Activated naive CD4-positive, alpha-beta T cell treated with anti-CD3 and anti-CD28 coated beads for 36 hours (primary cell): ENCODE results near the gene RELT. TPM values are rescaled to one million over a fixed set of nuclear protein-coding genes. Genes with fewer than 3 reads are reported as not detected.
A peak's percentile ranks its signal among the peaks of the same experiment; 100 is the strongest.

Experiments
- CTCF ChIA-PET: fragments of 350-600 bp; sonication (Branson Sonifier 250); formaldehyde crosslinking; loops from one replicate; lab custom pipeline; 2021; ENCODE audit warnings: antibody characterized with exemption; lab: Charles Lee
- DNase-seq: peaks from one replicate; pipeline ENCODE4 v3.0.0-alpha.2; 2020
- H3K27ac Mint-ChIP-seq: one replicate; pipeline ENCODE4 v1.8.0; 2021; ENCODE audit warnings: mild to moderate bottlenecking, mixed read lengths
- H3K27me3 Mint-ChIP-seq: one replicate; pipeline ENCODE4 v1.8.0; 2021; ENCODE audit warnings: low read depth, mixed read lengths
- H3K36me3 Mint-ChIP-seq: one replicate; pipeline ENCODE4 v1.8.0; 2021; ENCODE audit warnings: low read depth, mixed read lengths
- H3K4me1 Mint-ChIP-seq: one replicate; pipeline ENCODE4 v1.8.0; 2021; ENCODE audit warnings: low read depth, mixed read lengths
- H3K4me3 Mint-ChIP-seq: one replicate; pipeline ENCODE4 v1.8.0; 2021; ENCODE audit warnings: mild to moderate bottlenecking, moderate library complexity, mixed read lengths
- H3K9me3 Mint-ChIP-seq: one replicate; pipeline ENCODE4 v1.8.0; 2021; ENCODE audit warnings: mixed read lengths
- intact Hi-C: fragments of 100-400 bp; cut with micrococcal nuclease; formaldehyde crosslinking; loops from one replicate; pipeline ENCODE4 v1.15.1; 2023
- total RNA-seq, 2 experiments: library from RNA; stranded (reverse); gene quantifications; one replicate each; pipeline ENCODE4 v1.2.3, GENCODE V29; 2021

RELT gene
- total RNA-seq, 2 experiments from 2014 or later = 17.9 to 18.5 TPM

DNA sequence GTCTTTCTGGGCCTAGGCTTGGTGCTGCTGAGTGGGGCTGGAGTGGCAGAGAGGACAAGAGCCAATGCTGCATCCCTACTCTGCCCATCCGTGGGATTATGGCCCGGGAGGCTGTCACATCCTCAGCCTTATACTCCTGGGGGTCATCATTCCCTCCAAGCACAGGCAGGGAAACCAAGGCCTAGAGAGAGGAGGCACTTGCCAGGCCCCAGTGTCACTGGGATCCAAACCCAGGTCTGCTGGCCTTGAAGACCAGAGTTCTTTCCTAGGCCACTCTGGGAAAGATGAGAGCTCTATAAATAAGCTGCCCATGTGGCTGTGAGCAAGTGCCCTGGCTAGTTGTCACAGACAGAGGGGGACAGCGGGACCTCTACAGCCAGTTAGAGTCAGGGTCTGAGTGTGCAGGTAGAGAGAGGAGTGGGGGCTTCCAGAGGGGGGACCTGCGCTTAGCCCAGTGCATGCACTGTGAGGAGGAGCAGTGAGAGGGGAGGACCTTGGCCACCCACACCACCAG, 4.8 kb downstream of the RELT start:
- H3K27ac Mint-ChIP-seq = no peak overlapping the region
- intact Hi-C loops = no loop called here

GRCh38 chr11:73381589-73381988, 5.4 kb downstream of the RELT start:
- H3K27ac Mint-ChIP-seq = no peak overlapping the region
- DNase-seq = no peak
- H3K4me1 Mint-ChIP-seq = peaks cover 81% of the 10 kb centered on the region
- peaks cover 5% of the 10 kb centered on the region for H3K36me3 Mint-ChIP-seq
- no peak overlapping the region for H3K4me3 Mint-ChIP-seq
- no peaks in the 10 kb centered on the region for H3K9me3 Mint-ChIP-seq
- intact Hi-C loops = no loop called here
- CTCF ChIA-PET = interaction anchor here (2.0 kb wide), 1 partner anchor 31 kb away, joined by 12 read pairs; no protein-coding TSS in a partner anchor
- no peaks in the 10 kb centered on the region for H3K27me3 Mint-ChIP-seq

More for the DNA sequence above, 4.8 kb downstream of the RELT start:
- no peak for DNase-seq
- CTCF ChIA-PET = no interaction called here
- peaks cover 76% of the 10 kb centered on the region for H3K4me1 Mint-ChIP-seq
- peaks cover 5% of the 10 kb centered on the region for H3K36me3 Mint-ChIP-seq
- H3K27me3 Mint-ChIP-seq = no peaks in the 10 kb centered on the region
- no peak overlapping the region for H3K4me3 Mint-ChIP-seq
- H3K9me3 Mint-ChIP-seq = no peaks in the 10 kb centered on the region

DNA sequence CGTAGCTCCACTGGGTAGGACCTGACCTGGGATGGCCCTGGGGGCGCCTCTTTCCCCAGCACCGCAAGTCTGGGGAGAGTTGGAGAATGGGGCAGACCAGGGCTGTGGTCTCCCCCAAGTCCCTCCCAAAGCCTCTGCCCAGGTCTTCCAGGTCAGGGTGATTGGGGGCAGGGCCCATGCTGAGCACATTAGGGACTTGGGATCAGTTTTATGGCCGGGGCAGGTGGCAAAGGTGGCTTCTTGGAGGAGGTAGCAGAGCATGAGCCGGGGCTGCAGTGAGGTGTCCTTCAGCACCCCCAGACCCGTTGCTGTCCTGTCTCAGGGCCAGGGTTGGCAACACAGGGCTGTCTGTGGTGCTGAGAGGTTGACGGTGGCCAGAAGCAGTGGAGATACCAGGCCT, 6.0 kb downstream of the RELT start:
- intact Hi-C loops = no loop called here
- H3K36me3 Mint-ChIP-seq = peaks cover 3% of the 10 kb centered on the region
- no peak overlapping the region for H3K4me3 Mint-ChIP-seq
- CTCF ChIA-PET = interaction anchor here (1.3 to 2.0 kb wide), 2 partner anchors 14 to 31 kb away, joined by 3 to 12 read pairs; no protein-coding TSS in a partner anchor
- H3K4me1 Mint-ChIP-seq = peaks cover 82% of the 10 kb centered on the region
- H3K9me3 Mint-ChIP-seq = no peaks in the 10 kb centered on the region
- H3K27ac Mint-ChIP-seq = no peak overlapping the region
- no peaks in the 10 kb centered on the region for H3K27me3 Mint-ChIP-seq
- DNase-seq = no peak

DNA sequence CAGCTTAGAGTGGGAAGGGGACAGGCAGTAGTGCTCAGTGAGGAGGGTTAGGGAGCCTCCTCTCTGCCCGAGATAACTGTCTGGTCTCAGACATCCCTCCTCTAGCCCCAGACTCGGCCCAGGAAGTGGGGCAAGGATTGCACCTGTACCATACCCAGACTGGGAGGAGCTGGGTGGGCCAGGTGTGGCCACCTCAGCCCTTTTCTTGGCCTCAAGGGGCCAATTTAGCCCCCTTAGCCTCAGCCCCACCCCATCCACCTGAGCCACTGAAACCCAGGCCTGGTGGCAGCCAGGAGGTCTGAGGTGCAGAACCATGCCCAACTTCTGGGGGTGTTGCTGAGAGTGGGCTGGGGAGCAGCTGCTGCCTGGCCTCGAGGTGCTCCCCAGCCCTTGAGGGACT, 6.5 kb downstream of the RELT start:
- DNase-seq = no peak
- H3K4me1 Mint-ChIP-seq = peaks cover 80% of the 10 kb centered on the region
- no peak overlapping the region for H3K4me3 Mint-ChIP-seq
- intact Hi-C loops = no loop called here
- peaks cover 2% of the 10 kb centered on the region for H3K36me3 Mint-ChIP-seq
- no peaks in the 10 kb centered on the region for H3K9me3 Mint-ChIP-seq
- no peaks in the 10 kb centered on the region for H3K27me3 Mint-ChIP-seq
- H3K27ac Mint-ChIP-seq = no peak overlapping the region
- CTCF ChIA-PET = interaction anchor here (1.1 to 2.0 kb wide), 3 partner anchors 10 to 32 kb away, joined by 3 to 12 read pairs (median 3); no protein-coding TSS in a partner anchor

- Mint-ChIP-seq H3K4me1 (peaks cover 79% of the 10 kb centered on the region), H3K27ac (no peak overlapping the region)
- intact Hi-C loops = no loop called here
Measured at GRCh38 chr11:73383249-73384124, 7.3 kb downstream of the RELT start.

GRCh38 chr11:73384125-73384441, 7.9 kb downstream of the RELT start:
- Mint-ChIP-seq H3K4me3 (no peak overlapping the region), H3K4me1 (peaks cover 75% of the 10 kb centered on the region), H3K27me3 (no peaks in the 10 kb centered on the region), H3K9me3 (no peaks in the 10 kb centered on the region), H3K36me3 (peaks cover 2% of the 10 kb centered on the region), H3K27ac (peak overlapping the region; percentile 16)
- intact Hi-C loops = no loop called here
- DNase-seq = no peak
- CTCF ChIA-PET = interaction anchor here (0.8 to 1.6 kb wide), 3 partner anchors 9 to 221 kb away, joined by 3 to 9 read pairs (median 3); no protein-coding TSS in a partner anchor

More at GRCh38 chr11:73383249-73384124, 7.3 kb downstream of the RELT start:
- peaks cover 2% of the 10 kb centered on the region for H3K36me3 Mint-ChIP-seq
- no peaks in the 10 kb centered on the region for H3K9me3 Mint-ChIP-seq
- H3K4me3 Mint-ChIP-seq = no peak overlapping the region
- H3K27me3 Mint-ChIP-seq = no peaks in the 10 kb centered on the region
- CTCF ChIA-PET = interaction anchor here (1.1 to 2.0 kb wide), 4 partner anchors 8 to 32 kb away, joined by 3 to 12 read pairs (median 3); no protein-coding TSS in a partner anchor
- no peak for DNase-seq

DNA sequence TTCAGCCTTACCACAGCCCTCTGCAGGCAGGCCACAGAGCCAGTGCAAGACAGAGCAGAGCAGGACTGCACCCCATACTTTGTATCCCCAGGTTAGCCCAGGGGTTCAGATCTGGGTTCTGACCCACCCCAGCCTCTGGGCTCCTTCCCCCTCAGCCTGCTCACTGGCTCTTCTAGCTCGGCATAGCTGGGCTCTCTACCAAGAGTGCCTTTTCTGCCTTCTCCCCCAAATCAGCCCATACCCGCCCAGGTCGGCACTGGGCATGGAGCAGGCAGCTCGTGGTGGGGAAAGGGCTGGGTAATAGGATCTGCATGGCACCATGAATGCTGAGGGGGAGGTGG, 8.3 kb downstream of the RELT start:
- Mint-ChIP-seq H3K27me3 (no peaks in the 10 kb centered on the region), H3K27ac (peak overlapping the region; percentile 16), H3K4me1 (peaks cover 71% of the 10 kb centered on the region), H3K4me3 (no peak overlapping the region), H3K36me3 (peaks cover 2% of the 10 kb centered on the region), H3K9me3 (no peaks in the 10 kb centered on the region)
- CTCF ChIA-PET = interaction anchor here (0.7 to 1.6 kb wide), 5 partner anchors 9 to 278 kb away, joined by 3 to 9 read pairs (median 3); no protein-coding TSS in a partner anchor
- no peak for DNase-seq
- intact Hi-C loops = no loop called here

DNA sequence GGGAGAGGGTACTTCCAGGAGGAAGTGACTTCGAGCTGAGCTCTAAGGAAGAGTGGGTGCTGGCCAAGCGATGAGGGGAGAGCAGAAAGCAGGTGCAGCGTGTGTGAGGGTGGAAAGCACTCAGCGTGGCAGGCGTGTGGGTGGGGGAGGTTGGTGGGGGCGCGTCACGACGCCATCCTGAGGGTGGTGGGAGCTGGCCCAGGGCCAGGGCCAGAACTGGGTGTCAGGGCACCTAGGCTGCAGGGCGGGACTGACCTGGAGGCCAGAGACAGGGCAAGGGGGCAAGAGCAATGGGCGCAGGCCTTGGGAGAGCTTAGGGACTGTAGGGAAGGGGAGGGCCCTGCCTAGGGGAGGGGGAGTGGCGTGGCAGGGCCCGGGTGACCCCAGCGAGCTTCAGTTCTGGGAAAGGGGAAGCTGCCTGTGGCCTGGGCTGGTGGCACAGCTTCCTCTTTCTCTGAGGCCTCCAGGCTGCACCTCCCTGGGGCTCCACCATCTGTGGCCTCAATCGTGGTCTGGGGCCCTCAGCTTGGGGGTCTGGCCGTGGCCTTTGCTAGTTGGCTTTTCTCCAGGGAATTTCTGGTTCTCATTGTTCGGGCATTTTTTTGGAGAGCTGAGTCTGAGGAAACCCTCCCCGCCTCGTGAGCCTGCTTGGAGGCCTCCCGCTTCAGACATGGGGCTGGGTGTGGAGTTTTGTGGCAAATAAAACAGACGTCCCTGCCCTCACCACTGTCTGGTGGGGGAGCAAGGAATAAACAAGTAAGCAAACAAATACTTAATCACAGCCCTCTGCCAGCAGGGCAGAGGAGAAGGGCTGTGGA, 8.9 kb downstream of the RELT start:
- no peak overlapping the region for H3K4me3 Mint-ChIP-seq
- no peaks in the 10 kb centered on the region for H3K9me3 Mint-ChIP-seq
- peaks cover 65% of the 10 kb centered on the region for H3K4me1 Mint-ChIP-seq
- H3K27ac Mint-ChIP-seq = peak overlapping the region; percentile 16
- CTCF ChIA-PET = interaction anchor here (0.7 to 1.6 kb wide), 5 partner anchors 8 to 277 kb away, joined by 3 to 9 read pairs (median 3); no protein-coding TSS in a partner anchor
- peaks cover 2% of the 10 kb centered on the region for H3K36me3 Mint-ChIP-seq
- intact Hi-C loops = no loop called here
- H3K27me3 Mint-ChIP-seq = no peaks in the 10 kb centered on the region
- peak; percentile 20 for DNase-seq

DNA sequence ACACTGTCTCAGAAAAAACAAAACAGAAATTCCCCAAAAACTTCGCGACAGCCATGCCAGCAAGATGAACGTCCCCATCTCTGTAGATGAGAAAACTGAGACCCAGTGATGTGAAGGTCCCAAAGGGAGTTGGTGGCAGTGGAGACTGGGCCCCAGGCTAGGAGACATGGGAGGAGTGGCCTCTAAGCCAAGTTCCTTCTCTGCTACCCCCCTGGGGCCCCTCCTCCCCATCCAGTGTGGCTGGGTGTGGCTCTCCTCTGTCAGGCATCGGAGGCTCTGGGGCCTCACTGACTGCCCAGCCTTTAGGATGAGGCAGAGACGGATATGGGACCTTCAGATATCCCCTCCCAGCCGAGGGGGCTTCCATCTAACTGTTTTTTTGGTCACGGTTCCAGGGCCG, 9.8 kb downstream of the RELT start:
- no peak for DNase-seq
- Mint-ChIP-seq H3K4me3 (no peak overlapping the region), H3K4me1 (peaks cover 61% of the 10 kb centered on the region), H3K27ac (peak overlapping the region; percentile 30), H3K9me3 (no peaks in the 10 kb centered on the region), H3K27me3 (no peaks in the 10 kb centered on the region), H3K36me3 (peaks cover 2% of the 10 kb centered on the region)
- CTCF ChIA-PET = no interaction called here
- intact Hi-C loops = no loop called here

DNA sequence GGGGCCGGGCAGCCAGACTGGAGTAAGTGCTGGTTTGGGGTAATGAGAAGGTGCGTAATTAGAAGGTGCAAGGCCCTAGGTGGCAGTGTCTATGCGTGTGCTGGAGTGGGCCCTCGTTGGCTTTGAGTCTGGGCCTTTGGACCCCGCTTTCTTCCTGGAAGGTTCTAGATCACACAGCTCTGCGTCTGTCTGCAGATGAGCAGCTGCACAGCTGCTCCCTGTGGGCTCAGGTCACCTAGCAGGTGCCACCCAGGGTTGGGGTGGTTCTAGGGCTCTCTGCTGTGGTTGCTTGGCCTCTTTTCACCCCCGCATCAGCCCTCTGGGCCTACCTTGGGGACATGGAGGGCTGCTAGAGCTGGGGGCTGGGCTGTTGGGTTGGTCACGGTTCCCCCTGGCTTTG, 10.3 kb downstream of the RELT start:
- intact Hi-C loops = no loop called here
- H3K36me3 Mint-ChIP-seq = peaks cover 2% of the 10 kb centered on the region
- no peaks in the 10 kb centered on the region for H3K27me3 Mint-ChIP-seq
- no peak overlapping the region for H3K4me3 Mint-ChIP-seq
- no peaks in the 10 kb centered on the region for H3K9me3 Mint-ChIP-seq
- DNase-seq = no peak
- CTCF ChIA-PET = no interaction called here
- peak overlapping the region; percentile 30 for H3K27ac Mint-ChIP-seq
- H3K4me1 Mint-ChIP-seq = peaks cover 58% of the 10 kb centered on the region

DNA sequence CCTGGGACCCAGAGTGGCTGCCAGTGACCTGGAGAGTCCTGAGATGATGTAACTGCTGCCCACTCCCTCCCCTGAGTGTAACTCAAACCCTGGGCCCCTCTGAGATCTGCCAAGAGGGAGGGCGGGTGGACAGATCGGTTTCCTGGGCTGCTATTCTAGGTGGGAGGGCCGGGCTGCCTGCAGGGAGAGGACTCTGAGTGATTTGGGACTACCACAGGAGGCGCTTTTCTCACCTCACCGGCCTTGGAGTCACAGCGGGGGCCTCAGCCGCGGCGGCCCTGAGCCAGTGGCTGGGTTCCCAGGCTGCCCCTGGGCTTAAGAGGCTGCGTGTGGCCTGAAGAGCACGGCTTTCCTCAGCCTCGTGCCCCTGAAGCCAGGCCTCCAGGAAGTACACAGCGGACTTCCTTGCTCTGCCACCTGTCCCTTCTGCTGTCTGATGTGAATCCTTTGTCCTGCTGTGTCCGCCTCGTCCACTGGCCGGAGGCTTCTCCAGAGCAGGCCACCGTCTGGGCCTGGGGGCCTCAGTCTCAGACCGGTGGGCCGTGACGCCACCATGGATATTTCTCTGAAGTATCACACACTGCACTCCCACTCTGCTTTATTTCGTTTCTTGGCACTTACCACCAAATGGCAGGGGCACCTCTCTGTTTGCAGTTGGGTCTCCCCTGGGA, 11.5 kb downstream of the RELT start:
- Mint-ChIP-seq H3K27ac (peak overlapping the region; percentile 36), H3K4me3 (no peak overlapping the region), H3K36me3 (peaks cover 2% of the 10 kb centered on the region), H3K27me3 (no peaks in the 10 kb centered on the region), H3K9me3 (no peaks in the 10 kb centered on the region), H3K4me1 (peaks cover 50% of the 10 kb centered on the region)
- CTCF ChIA-PET = interaction anchor here (2.4 kb wide), 1 partner anchor 36 kb away, joined by 9 read pairs; no protein-coding TSS in a partner anchor
- no peak for DNase-seq
- intact Hi-C loops = no loop called here
